ENCODE data around the gene P3H4. TPM values are rescaled to one million over a fixed set of nuclear protein-coding genes. Genes with fewer than 3 reads are reported as not detected.

Gene P3H4
- total and polyA plus RNA-seq, 10 of the 15 experiments (the other 5 are each of a cell fraction or from before 2014, with no cell fraction given) = 0.32 to 1.1 (median 0.64) TPM; not detected in 1

DNA sequence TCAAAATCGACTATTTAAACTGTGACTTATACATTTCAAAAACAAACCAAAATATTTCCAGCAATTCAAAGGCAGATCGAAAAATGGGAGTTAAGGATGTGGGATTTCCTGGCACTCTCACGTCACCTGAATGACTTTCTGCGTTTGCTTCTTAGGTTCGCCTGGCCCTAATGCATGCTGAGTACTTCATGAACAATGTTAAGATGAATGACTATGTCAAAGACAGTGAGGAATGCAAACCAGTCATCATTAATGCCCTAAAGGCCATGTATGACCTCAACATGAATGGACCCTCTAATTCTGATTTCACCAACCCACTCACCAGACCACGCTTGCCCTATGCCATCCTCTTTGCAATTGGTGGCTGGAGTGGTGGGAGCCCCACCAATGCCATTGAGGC is 33.2 kb upstream of the P3H4 start:
- Histone ChIP-seq H3K4me3 (no peak overlapping the region), H3K79me2 (ENCODE audit: control insufficient read depth, insufficient read depth, low read length) (peaks cover 9% of the 10 kb centered on the region), H3K36me3 (ENCODE audit: control insufficient read depth in 2 of 2, insufficient read depth in 2 of 2, low read length in 1 of 2) (peaks cover 0 to 2% of the 10 kb centered on the region in 2 experiments; a peak in 1 of 4 replicates), H4K20me1 (ENCODE audit: control insufficient read depth, insufficient read depth) (no peaks in the 10 kb centered on the region), H3K4me1 (ENCODE audit: control insufficient read depth, insufficient read depth, low read length) (no peaks in the 10 kb centered on the region; the same call in 1 of the 2 replicates), H3K4me2 (ENCODE audit: control insufficient read depth, insufficient read depth) (no peak overlapping the region), H3K9ac (ENCODE audit: control insufficient read depth, insufficient read depth, low read length) (no peak overlapping the region), H3K9me3 (replicated peaks; ENCODE audit: control insufficient read depth, insufficient read depth, low read length) (no peaks in the 10 kb centered on the region), H2AFZ (ENCODE audit: control insufficient read depth, low read depth, low read length) (no peak overlapping the region), H3K27ac (ENCODE audit: control insufficient read depth, insufficient read depth) (no peak overlapping the region), H3K27me3 (replicated peaks in 1 of 2; ENCODE audit: control insufficient read depth in 2 of 2, insufficient read depth in 2 of 2, low read length in 1 of 2) (no peaks in the 10 kb centered on the region)
- CTCF ChIA-PET = no interaction called here
- BruUV-seq (replicated peaks) = no TSS peak
- SMC1A ChIA-PET (ENCODE audit: uncharacterized antibody, unreplicated experiment) = no interaction called here
- no peak for FAIRE-seq
- intact Hi-C loops (cut with micrococcal nuclease; ENCODE audit: unreplicated experiment) (no loop called here), in situ Hi-C loops (cut with MboI) (no loop called here)
- DNase-seq (ENCODE audit: low read depth, low spot score) = no peak
- no peak for ATAC-seq
- RAD21 ChIA-PET (ENCODE audit: unreplicated experiment) = no interaction called here
- 74% methylated on average over 6 of the region's 6 CpGs for WGBS (ENCODE audit: insufficient coverage, insufficient replicate concordance, low lambda C conversion rate, missing lambda C conversion rate)
- POLR2A ChIA-PET = no interaction called here
- TF ChIP-seq CREB1 (IDR thresholded peaks at IDR 0.05; ENCODE audit: low read depth) (no peak), YY1 (IDR thresholded peaks at IDR 0.05; ENCODE audit: low read depth, low read length) (no peak), NFYB (IDR thresholded peaks at IDR 0.05; ENCODE audit: insufficient read depth, low read depth, low read length) (no peak), TCF7 (IDR thresholded peaks at IDR 0.05; ENCODE audit: borderline replicate concordance) (no peak), ZSCAN29 (IDR thresholded peaks at IDR 0.05) (no peak), BHLHE40 (IDR thresholded peaks at IDR 0.05; ENCODE audit: borderline replicate concordance in 1 of 2, low read depth in 2 of 2, low read length in 1 of 2) (no peak), KLF5 (IDR thresholded peaks at IDR 0.05; ENCODE audit: partially characterized antibody) (no peak), ZNF622 (IDR thresholded peaks at IDR 0.05) (no peak), SIX5 (IDR thresholded peaks at IDR 0.05; ENCODE audit: low read depth, low read length, severe bottlenecking) (no peak), CBX5 (IDR thresholded peaks at IDR 0.05; ENCODE audit: low read depth) (no peak), MTA2 (IDR thresholded peaks at IDR 0.05; ENCODE audit: low read depth) (no peak)
- TF ChIP-seq, protein P1, sequence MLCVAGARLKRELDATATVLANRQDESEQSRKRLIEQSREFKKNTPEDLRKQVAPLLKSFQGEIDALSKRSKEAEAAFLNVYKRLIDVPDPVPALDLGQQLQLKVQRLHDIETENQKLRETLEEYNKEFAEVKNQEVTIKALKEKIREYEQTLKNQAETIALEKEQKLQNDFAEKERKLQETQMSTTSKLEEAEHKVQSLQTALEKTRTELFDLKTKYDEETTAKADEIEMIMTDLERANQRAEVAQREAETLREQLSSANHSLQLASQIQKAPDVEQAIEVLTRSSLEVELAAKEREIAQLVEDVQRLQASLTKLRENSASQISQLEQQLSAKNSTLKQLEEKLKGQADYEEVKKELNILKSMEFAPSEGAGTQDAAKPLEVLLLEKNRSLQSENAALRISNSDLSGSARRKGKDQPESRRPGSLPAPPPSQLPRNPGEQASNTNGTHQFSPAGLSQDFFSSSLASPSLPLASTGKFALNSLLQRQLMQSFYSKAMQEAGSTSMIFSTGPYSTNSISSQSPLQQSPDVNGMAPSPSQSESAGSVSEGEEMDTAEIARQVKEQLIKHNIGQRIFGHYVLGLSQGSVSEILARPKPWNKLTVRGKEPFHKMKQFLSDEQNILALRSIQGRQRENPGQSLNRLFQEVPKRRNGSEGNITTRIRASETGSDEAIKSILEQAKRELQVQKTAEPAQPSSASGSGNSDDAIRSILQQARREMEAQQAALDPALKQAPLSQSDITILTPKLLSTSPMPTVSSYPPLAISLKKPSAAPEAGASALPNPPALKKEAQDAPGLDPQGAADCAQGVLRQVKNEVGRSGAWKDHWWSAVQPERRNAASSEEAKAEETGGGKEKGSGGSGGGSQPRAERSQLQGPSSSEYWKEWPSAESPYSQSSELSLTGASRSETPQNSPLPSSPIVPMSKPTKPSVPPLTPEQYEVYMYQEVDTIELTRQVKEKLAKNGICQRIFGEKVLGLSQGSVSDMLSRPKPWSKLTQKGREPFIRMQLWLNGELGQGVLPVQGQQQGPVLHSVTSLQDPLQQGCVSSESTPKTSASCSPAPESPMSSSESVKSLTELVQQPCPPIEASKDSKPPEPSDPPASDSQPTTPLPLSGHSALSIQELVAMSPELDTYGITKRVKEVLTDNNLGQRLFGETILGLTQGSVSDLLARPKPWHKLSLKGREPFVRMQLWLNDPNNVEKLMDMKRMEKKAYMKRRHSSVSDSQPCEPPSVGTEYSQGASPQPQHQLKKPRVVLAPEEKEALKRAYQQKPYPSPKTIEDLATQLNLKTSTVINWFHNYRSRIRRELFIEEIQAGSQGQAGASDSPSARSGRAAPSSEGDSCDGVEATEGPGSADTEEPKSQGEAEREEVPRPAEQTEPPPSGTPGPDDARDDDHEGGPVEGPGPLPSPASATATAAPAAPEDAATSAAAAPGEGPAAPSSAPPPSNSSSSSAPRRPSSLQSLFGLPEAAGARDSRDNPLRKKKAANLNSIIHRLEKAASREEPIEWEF (IDR thresholded peaks at IDR 0.05; ENCODE audit: insufficient replicate concordance, low read depth, low read length) = no peak
- TF ChIP-seq, protein P2, sequence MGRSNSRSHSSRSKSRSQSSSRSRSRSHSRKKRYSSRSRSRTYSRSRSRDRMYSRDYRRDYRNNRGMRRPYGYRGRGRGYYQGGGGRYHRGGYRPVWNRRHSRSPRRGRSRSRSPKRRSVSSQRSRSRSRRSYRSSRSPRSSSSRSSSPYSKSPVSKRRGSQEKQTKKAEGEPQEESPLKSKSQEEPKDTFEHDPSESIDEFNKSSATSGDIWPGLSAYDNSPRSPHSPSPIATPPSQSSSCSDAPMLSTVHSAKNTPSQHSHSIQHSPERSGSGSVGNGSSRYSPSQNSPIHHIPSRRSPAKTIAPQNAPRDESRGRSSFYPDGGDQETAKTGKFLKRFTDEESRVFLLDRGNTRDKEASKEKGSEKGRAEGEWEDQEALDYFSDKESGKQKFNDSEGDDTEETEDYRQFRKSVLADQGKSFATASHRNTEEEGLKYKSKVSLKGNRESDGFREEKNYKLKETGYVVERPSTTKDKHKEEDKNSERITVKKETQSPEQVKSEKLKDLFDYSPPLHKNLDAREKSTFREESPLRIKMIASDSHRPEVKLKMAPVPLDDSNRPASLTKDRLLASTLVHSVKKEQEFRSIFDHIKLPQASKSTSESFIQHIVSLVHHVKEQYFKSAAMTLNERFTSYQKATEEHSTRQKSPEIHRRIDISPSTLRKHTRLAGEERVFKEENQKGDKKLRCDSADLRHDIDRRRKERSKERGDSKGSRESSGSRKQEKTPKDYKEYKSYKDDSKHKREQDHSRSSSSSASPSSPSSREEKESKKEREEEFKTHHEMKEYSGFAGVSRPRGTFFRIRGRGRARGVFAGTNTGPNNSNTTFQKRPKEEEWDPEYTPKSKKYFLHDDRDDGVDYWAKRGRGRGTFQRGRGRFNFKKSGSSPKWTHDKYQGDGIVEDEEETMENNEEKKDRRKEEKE (IDR thresholded peaks at IDR 0.05) = no peak
- TF ChIP-seq, protein P3, sequence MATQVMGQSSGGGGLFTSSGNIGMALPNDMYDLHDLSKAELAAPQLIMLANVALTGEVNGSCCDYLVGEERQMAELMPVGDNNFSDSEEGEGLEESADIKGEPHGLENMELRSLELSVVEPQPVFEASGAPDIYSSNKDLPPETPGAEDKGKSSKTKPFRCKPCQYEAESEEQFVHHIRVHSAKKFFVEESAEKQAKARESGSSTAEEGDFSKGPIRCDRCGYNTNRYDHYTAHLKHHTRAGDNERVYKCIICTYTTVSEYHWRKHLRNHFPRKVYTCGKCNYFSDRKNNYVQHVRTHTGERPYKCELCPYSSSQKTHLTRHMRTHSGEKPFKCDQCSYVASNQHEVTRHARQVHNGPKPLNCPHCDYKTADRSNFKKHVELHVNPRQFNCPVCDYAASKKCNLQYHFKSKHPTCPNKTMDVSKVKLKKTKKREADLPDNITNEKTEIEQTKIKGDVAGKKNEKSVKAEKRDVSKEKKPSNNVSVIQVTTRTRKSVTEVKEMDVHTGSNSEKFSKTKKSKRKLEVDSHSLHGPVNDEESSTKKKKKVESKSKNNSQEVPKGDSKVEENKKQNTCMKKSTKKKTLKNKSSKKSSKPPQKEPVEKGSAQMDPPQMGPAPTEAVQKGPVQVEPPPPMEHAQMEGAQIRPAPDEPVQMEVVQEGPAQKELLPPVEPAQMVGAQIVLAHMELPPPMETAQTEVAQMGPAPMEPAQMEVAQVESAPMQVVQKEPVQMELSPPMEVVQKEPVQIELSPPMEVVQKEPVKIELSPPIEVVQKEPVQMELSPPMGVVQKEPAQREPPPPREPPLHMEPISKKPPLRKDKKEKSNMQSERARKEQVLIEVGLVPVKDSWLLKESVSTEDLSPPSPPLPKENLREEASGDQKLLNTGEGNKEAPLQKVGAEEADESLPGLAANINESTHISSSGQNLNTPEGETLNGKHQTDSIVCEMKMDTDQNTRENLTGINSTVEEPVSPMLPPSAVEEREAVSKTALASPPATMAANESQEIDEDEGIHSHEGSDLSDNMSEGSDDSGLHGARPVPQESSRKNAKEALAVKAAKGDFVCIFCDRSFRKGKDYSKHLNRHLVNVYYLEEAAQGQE (IDR thresholded peaks at IDR 0.05; ENCODE audit: low read depth, low read length) = no peak

Measured in GM12878 (cell line).